ENCODE data around the gene HECA. TPM values are rescaled to one million over a fixed set of nuclear protein-coding genes. Genes with fewer than 3 reads are reported as not detected.
A peak's percentile ranks its signal among the peaks of the same experiment; 100 is the strongest.
"Not testable (repeated sequence)": the region's sequence is repeated elsewhere in the genome, so short reads cannot be mapped to it uniquely, and the experiment has no call there.

Gene HECA
- total RNA-seq, 1 experiment from 2014 or later, result 10.7 TPM

DNA sequence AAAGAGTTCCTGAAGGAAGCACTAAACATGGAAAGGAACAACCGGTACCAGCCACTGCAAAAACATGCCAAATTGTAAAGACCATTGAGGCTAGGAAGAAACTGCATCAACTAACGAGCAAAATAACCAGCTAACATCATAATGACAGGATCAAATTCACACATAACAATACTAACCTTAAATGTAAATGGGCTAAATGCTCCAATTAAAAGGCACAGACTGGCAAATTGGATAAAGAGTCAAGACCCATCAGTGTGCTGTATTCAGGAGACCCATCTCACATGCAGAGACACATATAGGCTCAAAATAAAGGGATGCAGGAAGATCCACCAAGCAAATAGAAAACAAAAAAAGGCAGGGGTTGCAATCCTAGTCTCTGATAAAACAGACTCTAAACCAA is 77.6 kb downstream of the HECA start:
- intact Hi-C loops (cut with micrococcal nuclease); RAD21 ChIA-PET (ENCODE audit: low non-redundant PET in 1 of 2, low total read pairs in 2 of 2, uncharacterized antibody in 2 of 2, unreplicated experiment in 2 of 2); CTCF ChIA-PET; POLR2A ChIA-PET; H3K27ac ChIP-seq (ENCODE audit: low read depth, low read length); H2AFZ ChIP-seq (ENCODE audit: low read depth, low read length, poor library complexity, severe bottlenecking); ATAC-seq; H3K4me2 ChIP-seq (ENCODE audit: low read length); BruUV-seq (replicated peaks); H3K4me3 ChIP-seq (replicated peaks in 1 of 2; ENCODE audit: low read depth in 1 of 2, low read length in 2 of 2); H3K36me3 ChIP-seq (ENCODE audit: control insufficient read depth in 1 of 2, insufficient read depth in 2 of 2, low read length in 2 of 2); H3K9ac ChIP-seq (ENCODE audit: low read length); DNase-seq (ENCODE audit: low read depth, low spot score); H3K79me2 ChIP-seq (ENCODE audit: insufficient read depth, low read length); H3K9me3 ChIP-seq (ENCODE audit: control insufficient read depth in 1 of 2, insufficient read depth in 1 of 2, low read depth in 1 of 2, low read length in 2 of 2); H3K9me2 ChIP-seq (ENCODE audit: insufficient read depth); H3K27me3 ChIP-seq (ENCODE audit: insufficient read depth, low read length); H4K20me1 ChIP-seq (ENCODE audit: insufficient read depth); H3K4me1 ChIP-seq (ENCODE audit: control insufficient read depth in 1 of 2, insufficient read depth in 2 of 2, low read length in 2 of 2): not testable (repeated sequence)

DNA sequence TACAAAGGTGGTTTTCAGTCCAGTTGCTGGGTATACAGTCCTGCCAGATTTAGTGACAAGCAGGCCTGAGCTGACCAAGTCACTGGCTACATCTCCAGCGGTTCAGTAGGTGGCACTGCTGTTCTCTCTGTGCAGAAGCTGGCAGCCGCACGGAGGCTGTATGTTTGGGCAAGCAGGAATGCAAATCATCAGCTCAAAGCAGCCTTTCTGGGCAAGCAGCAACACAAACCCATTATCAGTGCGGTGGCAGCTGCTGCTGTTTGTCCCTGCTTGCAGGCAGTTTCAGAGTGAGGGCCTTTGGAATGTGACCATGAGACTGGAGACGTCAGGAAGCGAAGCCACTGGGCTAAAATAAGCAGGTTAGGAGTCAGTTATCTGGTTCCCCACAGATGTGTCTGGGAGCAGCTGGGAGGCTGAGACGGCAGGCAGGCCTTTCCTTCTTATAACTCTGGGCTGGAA is 84.4 kb downstream of the HECA start:
- DNase-seq (ENCODE audit: low read depth, low spot score), result peak; percentile 73
- Histone ChIP-seq H3K4me1 (ENCODE audit: control insufficient read depth in 1 of 2, insufficient read depth in 2 of 2, low read length in 2 of 2) (peaks cover 0 to 3% of the 10 kb centered on the region in 2 experiments; a peak in 1 of 4 replicates), H3K4me2 (ENCODE audit: low read length) (peak overlapping the region; percentile 21; the same call in 1 of the 2 replicates), H3K27me3 (ENCODE audit: insufficient read depth, low read length) (no peaks in the 10 kb centered on the region), H3K79me2 (ENCODE audit: insufficient read depth, low read length) (no peaks in the 10 kb centered on the region), H3K9me3 (ENCODE audit: control insufficient read depth in 1 of 2, insufficient read depth in 1 of 2, low read depth in 1 of 2, low read length in 2 of 2) (no peaks in the 10 kb centered on the region), H3K9ac (ENCODE audit: low read length) (no peak overlapping the region), H2AFZ (ENCODE audit: low read depth, low read length, poor library complexity, severe bottlenecking) (peak overlapping the region; percentile 62), H3K4me3 (replicated peaks in 1 of 2; ENCODE audit: low read depth in 1 of 2, low read length in 2 of 2) (no peak overlapping the region), H3K27ac (ENCODE audit: low read depth, low read length) (no peak overlapping the region), H3K36me3 (ENCODE audit: control insufficient read depth in 1 of 2, insufficient read depth in 2 of 2, low read length in 2 of 2) (no peaks in the 10 kb centered on the region), H4K20me1 (ENCODE audit: insufficient read depth) (no peaks in the 10 kb centered on the region), H3K9me2 (ENCODE audit: insufficient read depth) (no peaks in the 10 kb centered on the region)
- CTCF ChIA-PET, result interaction anchor here (0.6 to 2.0 kb wide), 14 partner anchors 11 to 441 kb away, joined by 3 to 48 read pairs (median 5); partner anchors contain the start of genes CITED2 and TXLNB
- intact Hi-C loops (cut with micrococcal nuclease), result loop anchor here (1.0 to 5.0 kb wide), 2 partner anchors 145 to 402 kb away; no protein-coding TSS in a partner anchor
- RAD21 ChIA-PET (ENCODE audit: low non-redundant PET in 1 of 2, low total read pairs in 2 of 2, uncharacterized antibody in 2 of 2, unreplicated experiment in 2 of 2), result interaction anchor here (0.7 to 2.2 kb wide), 4 partner anchors 11 to 145 kb away, joined by 3 to 18 read pairs (median 8); no protein-coding TSS in a partner anchor
- POLR2A ChIA-PET, result interaction anchor here (1.0 kb wide), 1 partner anchor 145 kb away, joined by 4 read pairs; no protein-coding TSS in a partner anchor
- peak; percentile 100 for ATAC-seq
- no TSS peak for BruUV-seq (replicated peaks)
- TF ChIP-seq, protein P1, sequence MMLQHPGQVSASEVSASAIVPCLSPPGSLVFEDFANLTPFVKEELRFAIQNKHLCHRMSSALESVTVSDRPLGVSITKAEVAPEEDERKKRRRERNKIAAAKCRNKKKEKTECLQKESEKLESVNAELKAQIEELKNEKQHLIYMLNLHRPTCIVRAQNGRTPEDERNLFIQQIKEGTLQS (IDR thresholded peaks at IDR 0.05), result no peak
- TF ChIP-seq RAD21 (IDR thresholded peaks at IDR 0.05; ENCODE audit: low read depth), result peak; percentile 90
- TF ChIP-seq CEBPB (IDR thresholded peaks at IDR 0.05; ENCODE audit: low read depth), result no peak
- TF ChIP-seq SP1 (IDR thresholded peaks at IDR 0.05; ENCODE audit: low read depth), result no peak
- TF ChIP-seq TCF7L2 (IDR thresholded peaks at IDR 0.05; ENCODE audit: borderline replicate concordance, extremely low read depth, insufficient read depth, insufficient read length), result no peak
- TF ChIP-seq, protein P2, sequence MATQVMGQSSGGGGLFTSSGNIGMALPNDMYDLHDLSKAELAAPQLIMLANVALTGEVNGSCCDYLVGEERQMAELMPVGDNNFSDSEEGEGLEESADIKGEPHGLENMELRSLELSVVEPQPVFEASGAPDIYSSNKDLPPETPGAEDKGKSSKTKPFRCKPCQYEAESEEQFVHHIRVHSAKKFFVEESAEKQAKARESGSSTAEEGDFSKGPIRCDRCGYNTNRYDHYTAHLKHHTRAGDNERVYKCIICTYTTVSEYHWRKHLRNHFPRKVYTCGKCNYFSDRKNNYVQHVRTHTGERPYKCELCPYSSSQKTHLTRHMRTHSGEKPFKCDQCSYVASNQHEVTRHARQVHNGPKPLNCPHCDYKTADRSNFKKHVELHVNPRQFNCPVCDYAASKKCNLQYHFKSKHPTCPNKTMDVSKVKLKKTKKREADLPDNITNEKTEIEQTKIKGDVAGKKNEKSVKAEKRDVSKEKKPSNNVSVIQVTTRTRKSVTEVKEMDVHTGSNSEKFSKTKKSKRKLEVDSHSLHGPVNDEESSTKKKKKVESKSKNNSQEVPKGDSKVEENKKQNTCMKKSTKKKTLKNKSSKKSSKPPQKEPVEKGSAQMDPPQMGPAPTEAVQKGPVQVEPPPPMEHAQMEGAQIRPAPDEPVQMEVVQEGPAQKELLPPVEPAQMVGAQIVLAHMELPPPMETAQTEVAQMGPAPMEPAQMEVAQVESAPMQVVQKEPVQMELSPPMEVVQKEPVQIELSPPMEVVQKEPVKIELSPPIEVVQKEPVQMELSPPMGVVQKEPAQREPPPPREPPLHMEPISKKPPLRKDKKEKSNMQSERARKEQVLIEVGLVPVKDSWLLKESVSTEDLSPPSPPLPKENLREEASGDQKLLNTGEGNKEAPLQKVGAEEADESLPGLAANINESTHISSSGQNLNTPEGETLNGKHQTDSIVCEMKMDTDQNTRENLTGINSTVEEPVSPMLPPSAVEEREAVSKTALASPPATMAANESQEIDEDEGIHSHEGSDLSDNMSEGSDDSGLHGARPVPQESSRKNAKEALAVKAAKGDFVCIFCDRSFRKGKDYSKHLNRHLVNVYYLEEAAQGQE (IDR thresholded peaks at IDR 0.05; ENCODE audit: low read depth), result no peak
- TF ChIP-seq, protein P3, sequence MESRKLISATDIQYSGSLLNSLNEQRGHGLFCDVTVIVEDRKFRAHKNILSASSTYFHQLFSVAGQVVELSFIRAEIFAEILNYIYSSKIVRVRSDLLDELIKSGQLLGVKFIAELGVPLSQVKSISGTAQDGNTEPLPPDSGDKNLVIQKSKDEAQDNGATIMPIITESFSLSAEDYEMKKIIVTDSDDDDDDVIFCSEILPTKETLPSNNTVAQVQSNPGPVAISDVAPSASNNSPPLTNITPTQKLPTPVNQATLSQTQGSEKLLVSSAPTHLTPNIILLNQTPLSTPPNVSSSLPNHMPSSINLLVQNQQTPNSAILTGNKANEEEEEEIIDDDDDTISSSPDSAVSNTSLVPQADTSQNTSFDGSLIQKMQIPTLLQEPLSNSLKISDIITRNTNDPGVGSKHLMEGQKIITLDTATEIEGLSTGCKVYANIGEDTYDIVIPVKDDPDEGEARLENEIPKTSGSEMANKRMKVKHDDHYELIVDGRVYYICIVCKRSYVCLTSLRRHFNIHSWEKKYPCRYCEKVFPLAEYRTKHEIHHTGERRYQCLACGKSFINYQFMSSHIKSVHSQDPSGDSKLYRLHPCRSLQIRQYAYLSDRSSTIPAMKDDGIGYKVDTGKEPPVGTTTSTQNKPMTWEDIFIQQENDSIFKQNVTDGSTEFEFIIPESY (IDR thresholded peaks at IDR 0.05; ENCODE audit: extremely low read depth, insufficient replicate concordance, low read length), result no peak
- TF ChIP-seq SRF (IDR thresholded peaks at IDR 0.05; ENCODE audit: low read depth), result no peak
- TF ChIP-seq EGR1 (IDR thresholded peaks at IDR 0.05; ENCODE audit: low read depth), result no peak
- TF ChIP-seq CBX3 (IDR thresholded peaks at IDR 0.05; ENCODE audit: low read depth), result peak; percentile 90
- no peak for TF ChIP-seq ZFX (IDR thresholded peaks at IDR 0.05)
- no peak for TF ChIP-seq ELF1 (IDR thresholded peaks at IDR 0.05; ENCODE audit: borderline replicate concordance, low read depth)
- TF ChIP-seq EZH2phosphoT487 (IDR thresholded peaks at IDR 0.05; ENCODE audit: borderline replicate concordance), result no peak

All from HCT116 (cell line).